ENCODE data around the gene ZNF750.

Gene ZNF750

GRCh38 chr17:82794781-82795482 is 44.9 kb downstream of the ZNF750 start:
- TF ChIP-seq ZBTB7A (IDR thresholded peaks at IDR 0.05; ENCODE audit: low read depth): no peak
- no peak for TF ChIP-seq MAX (IDR thresholded peaks at IDR 0.05)
- no peak for TF ChIP-seq FOXM1 (IDR thresholded peaks at IDR 0.05; ENCODE audit: borderline replicate concordance, low read depth)
- TF ChIP-seq CREB1 (IDR thresholded peaks at IDR 0.05; ENCODE audit: low read depth): no peak
- TF ChIP-seq YY1 (IDR thresholded peaks at IDR 0.05; ENCODE audit: low read depth): no peak
- no peak for TF ChIP-seq CEBPB (IDR thresholded peaks at IDR 0.05)
- TF ChIP-seq TAF1 (IDR thresholded peaks at IDR 0.05; ENCODE audit: low read depth): no peak
- no peak for TF ChIP-seq EGR1 (IDR thresholded peaks at IDR 0.05)
- TF ChIP-seq TCF12 (IDR thresholded peaks at IDR 0.05; ENCODE audit: low read depth): no peak
- TF ChIP-seq NFIC (IDR thresholded peaks at IDR 0.05): no peak
- TF ChIP-seq EP300 (IDR thresholded peaks at IDR 0.05; ENCODE audit: borderline replicate concordance): no peak
- TF ChIP-seq REST (IDR thresholded peaks at IDR 0.05; ENCODE audit: low read depth): no peak
- no peak for TF ChIP-seq USF1 (IDR thresholded peaks at IDR 0.05)
- TF ChIP-seq TEAD4 (IDR thresholded peaks at IDR 0.05): no peak
- no peak for TF ChIP-seq RAD21 (IDR thresholded peaks at IDR 0.05; ENCODE audit: low read depth)

GRCh38 chr17:82793974-82794630 is 45.7 kb downstream of the ZNF750 start:
- TF ChIP-seq EP300 (IDR thresholded peaks at IDR 0.05; ENCODE audit: borderline replicate concordance): no peak
- no peak for TF ChIP-seq TAF1 (IDR thresholded peaks at IDR 0.05; ENCODE audit: low read depth)
- no peak for TF ChIP-seq RAD21 (IDR thresholded peaks at IDR 0.05; ENCODE audit: low read depth)
- TF ChIP-seq YY1 (IDR thresholded peaks at IDR 0.05; ENCODE audit: low read depth): no peak
- no peak for TF ChIP-seq EGR1 (IDR thresholded peaks at IDR 0.05)
- TF ChIP-seq MAX (IDR thresholded peaks at IDR 0.05): no peak
- TF ChIP-seq FOXM1 (IDR thresholded peaks at IDR 0.05; ENCODE audit: borderline replicate concordance, low read depth): no peak
- no peak for TF ChIP-seq NFIC (IDR thresholded peaks at IDR 0.05)
- no peak for TF ChIP-seq CREB1 (IDR thresholded peaks at IDR 0.05; ENCODE audit: low read depth)
- TF ChIP-seq TEAD4 (IDR thresholded peaks at IDR 0.05): no peak
- no peak for TF ChIP-seq TCF12 (IDR thresholded peaks at IDR 0.05; ENCODE audit: low read depth)
- no peak for TF ChIP-seq REST (IDR thresholded peaks at IDR 0.05; ENCODE audit: low read depth)

- TF ChIP-seq EP300 (IDR thresholded peaks at IDR 0.05; ENCODE audit: borderline replicate concordance): peak; percentile 30; the same call in 1 of the 2 replicates
- TF ChIP-seq TEAD4 (IDR thresholded peaks at IDR 0.05): peak; percentile 84
- TF ChIP-seq REST (IDR thresholded peaks at IDR 0.05; ENCODE audit: low read depth): no peak
- TF ChIP-seq YY1 (IDR thresholded peaks at IDR 0.05; ENCODE audit: low read depth): no peak
- TF ChIP-seq EGR1 (IDR thresholded peaks at IDR 0.05): no peak
- TF ChIP-seq USF1 (IDR thresholded peaks at IDR 0.05): peak; percentile 40; the same call in 1 of the 2 replicates
- TF ChIP-seq ZBTB7A (IDR thresholded peaks at IDR 0.05; ENCODE audit: low read depth): 0 out of 2 replicates have a peak, but pooled peaks have one; percentile 32
- peak; percentile 48 for TF ChIP-seq CREB1 (IDR thresholded peaks at IDR 0.05; ENCODE audit: low read depth)
- TF ChIP-seq MAX (IDR thresholded peaks at IDR 0.05): peak; percentile 98
- no peak for TF ChIP-seq NFIC (IDR thresholded peaks at IDR 0.05)
- TF ChIP-seq TCF12 (IDR thresholded peaks at IDR 0.05; ENCODE audit: low read depth): peak; percentile 46; the same call in 1 of the 2 replicates
Observed at GRCh38 chr17:82791532-82791931, 48.3 kb downstream of the ZNF750 start.
